GM19397 (cell line): ENCODE measurements around the gene C1orf159.

ENCODE experiments used
- ATAC-seq: cut with Tn5 transposase; IDR thresholded peaks from one replicate; pipeline ENCODE4 v1.9.1; 2021; ENCODE audit warnings: mild to moderate bottlenecking, moderate library complexity; ENCODE audit not compliant: unreplicated experiment

Gene C1orf159

DNA sequence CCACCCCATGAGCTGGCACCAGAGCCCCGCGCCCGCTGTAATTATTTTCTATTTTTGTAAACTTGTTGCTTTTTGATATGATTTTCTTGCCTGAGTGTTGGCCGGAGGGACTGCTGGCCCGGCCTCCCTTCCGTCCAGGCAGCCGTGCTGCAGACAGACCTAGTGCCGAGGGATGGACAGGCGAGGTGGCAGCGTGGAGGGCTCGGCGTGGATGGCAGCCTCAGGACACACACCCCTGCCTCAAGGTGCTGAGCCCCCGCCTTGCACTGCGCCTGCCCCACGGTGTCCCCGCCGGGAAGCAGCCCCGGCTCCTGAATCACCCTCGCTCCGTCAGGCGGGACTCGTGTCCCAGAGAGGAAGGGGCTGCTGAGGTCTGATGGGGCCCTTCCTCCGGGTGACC is 60.9 kb downstream of the C1orf159 start:
- no peak for ATAC-seq

DNA sequence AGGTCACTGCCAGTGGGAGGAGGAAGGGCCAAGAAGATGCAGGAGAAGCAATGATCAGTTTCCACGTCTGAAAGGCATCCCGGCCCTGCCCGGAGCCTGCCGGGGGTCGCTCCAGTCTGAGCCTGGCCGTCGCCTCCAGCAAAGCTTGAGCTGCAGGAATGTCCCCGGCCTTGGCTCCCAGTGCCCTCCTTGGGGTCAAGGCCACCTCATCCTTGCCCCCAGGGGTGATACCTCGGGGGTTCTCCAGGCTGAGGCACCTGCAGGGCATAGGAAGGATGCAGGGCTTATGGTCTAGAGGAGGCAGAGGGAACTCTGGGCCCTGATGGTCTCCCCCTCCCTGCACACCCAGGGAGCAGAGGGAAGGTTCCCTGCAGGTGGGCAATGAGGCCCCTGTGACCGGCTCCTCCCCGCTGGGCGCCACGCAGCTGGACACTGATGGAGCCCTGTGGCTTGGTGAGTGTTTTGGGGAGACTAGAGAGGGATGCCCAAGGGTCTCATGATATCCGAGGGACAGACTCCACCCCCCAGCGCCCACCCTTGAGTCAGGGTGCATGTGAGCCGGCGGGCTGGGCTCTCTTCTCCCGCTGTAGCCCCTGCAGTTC is 61.7 kb downstream of the C1orf159 start:
- ATAC-seq, result no peak

DNA sequence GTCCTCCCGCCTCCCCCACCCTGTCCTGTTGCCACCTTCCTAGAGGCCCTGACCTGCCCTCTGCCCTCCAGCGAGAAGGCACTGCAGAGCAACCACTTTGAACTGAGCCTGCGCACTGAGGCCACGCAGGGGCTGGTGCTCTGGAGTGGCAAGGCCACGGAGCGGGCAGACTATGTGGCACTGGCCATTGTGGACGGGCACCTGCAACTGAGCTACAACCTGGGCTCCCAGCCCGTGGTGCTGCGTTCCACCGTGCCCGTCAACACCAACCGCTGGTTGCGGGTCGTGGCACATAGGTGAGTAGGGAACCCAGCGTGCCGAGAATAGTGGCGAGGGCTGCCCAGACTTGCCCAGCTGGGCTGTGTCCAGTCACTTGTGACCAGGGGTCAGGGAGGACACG is 62.2 kb downstream of the C1orf159 start:
- no peak for ATAC-seq

- no peak for ATAC-seq
These were observed 62.9 kb downstream of the C1orf159 start for GRCh38 chr1:1053022-1053421.

DNA sequence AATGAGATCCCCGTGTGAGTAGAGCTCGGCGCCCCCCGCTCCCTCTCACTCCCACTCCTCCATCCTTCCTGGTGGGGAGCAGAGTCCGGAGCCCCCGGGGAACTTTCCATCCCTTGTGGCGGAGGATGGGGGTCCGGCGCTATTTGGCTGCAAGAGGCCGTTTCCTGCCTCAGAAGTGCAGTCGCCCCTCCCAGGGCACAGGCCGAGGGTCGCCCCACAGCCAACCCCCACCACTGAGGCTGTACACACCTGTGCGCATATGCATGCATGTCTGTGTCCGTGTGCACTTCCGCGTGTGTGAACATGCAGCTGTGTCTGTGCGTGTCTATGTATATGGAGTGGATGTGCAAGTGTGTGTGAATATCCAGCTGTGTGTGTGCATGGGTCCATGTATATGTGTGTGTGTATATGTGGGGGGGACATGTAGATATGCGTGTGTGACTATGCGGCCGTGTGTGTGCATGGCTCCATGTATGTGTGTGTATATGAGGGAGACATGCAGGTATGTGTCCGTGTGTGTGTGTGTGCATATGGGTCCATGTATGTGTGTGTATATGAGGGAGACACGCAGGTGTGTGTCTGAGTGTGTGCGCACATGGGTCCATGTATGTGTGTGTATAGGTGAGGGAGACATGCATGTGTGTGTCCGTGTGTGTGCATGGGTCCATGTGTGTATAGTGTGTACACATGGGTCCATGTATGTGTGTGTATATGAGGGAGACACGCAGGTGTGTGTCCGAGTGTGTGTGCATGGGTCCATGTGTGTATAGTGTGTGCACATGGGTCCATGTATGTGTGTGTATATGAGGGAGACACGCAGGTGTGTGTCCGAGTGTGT is 63.7 kb downstream of the C1orf159 start:
- ATAC-seq, result no peak

DNA sequence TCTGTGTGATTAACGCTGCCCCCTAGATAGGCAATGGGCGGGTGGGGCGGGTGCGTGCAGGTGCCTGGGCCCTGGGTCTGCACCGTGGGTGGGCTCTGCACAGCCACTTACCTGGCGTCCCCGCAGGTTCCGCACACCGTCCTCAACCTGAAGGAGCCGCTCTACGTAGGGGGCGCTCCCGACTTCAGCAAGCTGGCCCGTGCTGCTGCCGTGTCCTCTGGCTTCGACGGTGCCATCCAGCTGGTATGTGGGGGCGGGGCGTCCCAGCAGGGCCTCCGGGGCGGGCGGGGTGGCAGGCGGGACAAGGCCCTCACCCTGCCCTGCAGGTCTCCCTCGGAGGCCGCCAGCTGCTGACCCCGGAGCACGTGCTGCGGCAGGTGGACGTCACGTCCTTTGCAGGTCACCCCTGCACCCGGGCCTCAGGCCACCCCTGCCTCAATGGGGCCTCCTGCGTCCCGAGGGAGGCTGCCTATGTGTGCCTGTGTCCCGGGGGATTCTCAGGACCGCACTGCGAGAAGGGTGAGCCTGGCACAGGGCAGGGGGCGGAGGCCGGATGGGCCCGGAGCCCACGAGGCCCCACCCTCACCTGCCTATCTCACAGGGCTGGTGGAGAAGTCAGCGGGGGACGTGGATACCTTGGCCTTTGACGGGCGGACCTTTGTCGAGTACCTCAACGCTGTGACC is 64.6 kb downstream of the C1orf159 start:
- no peak for ATAC-seq

- no peak for ATAC-seq
These were observed 65.3 kb downstream of the C1orf159 start for GRCh38 chr1:1050577-1051052.

DNA sequence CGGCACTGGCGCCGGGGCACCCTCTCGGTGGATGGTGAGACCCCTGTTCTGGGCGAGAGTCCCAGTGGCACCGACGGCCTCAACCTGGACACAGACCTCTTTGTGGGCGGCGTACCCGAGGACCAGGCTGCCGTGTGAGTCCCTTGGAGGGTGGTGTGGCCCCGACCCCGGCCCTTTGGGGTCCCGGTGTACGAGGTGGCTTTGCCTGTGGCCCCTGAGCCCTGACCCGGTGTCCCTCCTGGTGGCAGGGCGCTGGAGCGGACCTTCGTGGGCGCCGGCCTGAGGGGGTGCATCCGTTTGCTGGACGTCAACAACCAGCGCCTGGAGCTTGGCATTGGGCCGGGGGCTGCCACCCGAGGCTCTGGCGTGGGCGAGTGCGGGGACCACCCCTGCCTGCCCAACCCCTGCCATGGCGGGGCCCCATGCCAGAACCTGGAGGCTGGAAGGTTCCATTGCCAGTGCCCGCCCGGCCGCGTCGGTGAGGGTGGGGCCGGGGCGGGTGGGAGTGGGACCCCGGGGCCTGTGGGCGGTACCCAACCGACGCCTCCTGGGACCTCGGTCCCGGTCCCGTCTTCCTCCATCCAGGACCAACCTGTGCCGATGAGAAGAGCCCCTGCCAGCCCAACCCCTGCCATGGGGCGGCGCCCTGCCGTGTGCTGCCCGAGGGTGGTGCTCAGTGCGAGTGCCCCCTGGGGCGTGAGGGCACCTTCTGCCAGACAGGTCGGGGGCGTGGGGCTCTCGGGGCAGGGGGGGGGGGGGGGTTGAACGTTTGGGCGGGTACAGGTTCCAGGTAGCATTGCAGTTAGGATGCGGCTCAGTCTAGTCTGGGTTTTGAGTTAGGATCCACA is 66.3 kb downstream of the C1orf159 start:
- ATAC-seq, result no peak

DNA sequence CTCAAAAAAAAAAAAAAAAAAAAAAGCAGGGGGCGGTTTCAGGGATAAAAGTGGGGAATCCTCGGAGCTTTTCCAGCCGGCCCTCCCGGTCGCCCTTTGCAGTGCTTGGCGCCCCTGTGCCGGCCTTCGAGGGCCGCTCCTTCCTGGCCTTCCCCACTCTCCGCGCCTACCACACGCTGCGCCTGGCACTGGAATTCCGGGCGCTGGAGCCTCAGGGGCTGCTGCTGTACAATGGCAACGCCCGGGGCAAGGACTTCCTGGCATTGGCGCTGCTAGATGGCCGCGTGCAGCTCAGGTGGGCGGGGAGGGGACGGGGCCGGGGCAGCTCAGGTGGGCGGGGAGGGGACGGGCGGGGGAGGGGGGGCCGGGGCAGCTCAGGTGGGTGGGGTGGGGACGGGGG is 67.1 kb downstream of the C1orf159 start:
- no peak for ATAC-seq

- no peak for ATAC-seq
These were observed 67.9 kb downstream of the C1orf159 start for GRCh38 chr1:1047963-1048362.

GRCh38 chr1:1047407-1047806 is 68.5 kb downstream of the C1orf159 start:
- no peak for ATAC-seq

- no peak for ATAC-seq
These were observed 69.1 kb downstream of the C1orf159 start for GRCh38 chr1:1046767-1047166.

GRCh38 chr1:1046243-1046642 is 69.6 kb downstream of the C1orf159 start:
- ATAC-seq, result no peak

DNA sequence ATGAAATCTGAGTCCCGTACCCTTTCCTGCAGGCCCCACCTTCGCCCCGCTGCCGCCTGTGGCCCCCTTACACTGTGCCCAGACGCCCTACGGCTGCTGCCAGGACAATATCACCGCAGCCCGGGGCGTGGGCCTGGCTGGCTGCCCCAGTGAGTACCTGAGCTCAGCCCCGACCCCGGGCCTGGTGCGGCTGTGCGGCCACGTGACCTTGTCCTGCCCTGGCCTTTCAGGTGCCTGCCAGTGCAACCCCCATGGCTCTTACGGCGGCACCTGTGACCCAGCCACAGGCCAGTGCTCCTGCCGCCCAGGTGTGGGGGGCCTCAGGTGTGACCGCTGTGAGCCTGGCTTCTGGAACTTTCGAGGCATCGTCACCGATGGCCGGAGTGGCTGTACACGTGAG is 70.8 kb downstream of the C1orf159 start:
- ATAC-seq, result no peak

- no peak for ATAC-seq
These were observed 71.3 kb downstream of the C1orf159 start for GRCh38 chr1:1044455-1045078.

GRCh38 chr1:1043921-1044320 is 72.0 kb downstream of the C1orf159 start:
- ATAC-seq, result no peak

- ATAC-seq, result no peak
These were observed 72.5 kb downstream of the C1orf159 start for GRCh38 chr1:1043411-1043810.

GRCh38 chr1:1042835-1043234 is 73.1 kb downstream of the C1orf159 start:
- no peak for ATAC-seq

GRCh38 chr1:1041873-1042272 is 74.0 kb downstream of the C1orf159 start:
- ATAC-seq, result no peak

DNA sequence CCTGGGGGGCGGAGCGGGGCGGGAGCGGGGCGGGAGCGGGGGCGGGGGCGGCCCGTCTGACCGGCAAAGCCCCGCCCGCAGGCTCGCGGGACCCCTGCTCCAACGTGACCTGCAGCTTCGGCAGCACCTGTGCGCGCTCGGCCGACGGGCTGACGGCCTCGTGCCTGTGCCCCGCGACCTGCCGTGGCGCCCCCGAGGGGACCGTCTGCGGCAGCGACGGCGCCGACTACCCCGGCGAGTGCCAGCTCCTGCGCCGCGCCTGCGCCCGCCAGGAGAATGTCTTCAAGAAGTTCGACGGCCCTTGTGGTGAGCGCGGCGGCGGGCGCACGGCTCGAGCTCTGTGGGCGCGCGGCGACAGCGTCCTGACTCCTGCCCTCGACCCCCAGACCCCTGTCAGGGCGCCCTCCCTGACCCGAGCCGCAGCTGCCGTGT is 74.8 kb downstream of the C1orf159 start:
- peak; percentile 14 for ATAC-seq
